Left lung (tissue), 10 donors: Measurements from ENCODE around the gene DDX49. TPM values are rescaled to one million over a fixed set of nuclear protein-coding genes. Genes with fewer than 3 reads are reported as not detected.

ENCODE experiments used
- ATAC-seq: fragments of 200-7000 bp; cut with Tn5 transposase; one replicate; pipeline ENCODE4 v1.9.1; 2020; ENCODE audit warnings: moderate library complexity
- DNase-seq, 4 donors: peaks; one replicate each; pipeline ENCODE4 v3.0.0-alpha.2; 2013 to 2020
- H3K27ac ChIP-seq, 2 donors: fragments of 200-600 bp; sonication (generic) in 1 of 2; one replicate each; pipeline versions ENCODE4 v1.5.0 to v1.8.0; 2020 to 2021
- H3K27me3 ChIP-seq, 2 donors: fragments of 200-600 bp; sonication (generic) in 1 of 2; one replicate each; pipeline versions ENCODE4 v1.5.0 to v1.8.0; 2020 to 2021
- H3K36me3 ChIP-seq, 2 donors: fragments of 200-600 bp; sonication (generic) in 1 of 2; one replicate each; pipeline versions ENCODE4 v1.5.0 to v1.8.0; 2020 to 2021
- H3K4me1 ChIP-seq, 2 donors: fragments of 200-600 bp; one replicate each; pipeline ENCODE4 v1.8.0; 2021
- H3K4me3 ChIP-seq, 2 donors: fragments of 200-600 bp; sonication (generic) in 1 of 2; one replicate each; pipeline versions ENCODE4 v1.5.0 to v1.8.0; 2020 to 2021; ENCODE audit warnings: mild to moderate bottlenecking in 1 of 2
- H3K9me3 ChIP-seq, 2 donors: fragments of 200-600 bp; sonication (generic) in 1 of 2; one replicate each; pipeline versions ENCODE4 v1.5.0 to v1.8.0; 2020 to 2021
- intact Hi-C, 2 donors: fragments of 100-400 bp; cut with DNase I; formaldehyde crosslinking; loops; one replicate each; pipeline versions ENCODE4 v1.11.2 to v1.14.2; 2022
- polyA plus RNA-seq, 6 donors: library from polyadenylated mRNA; unstranded; fragments of 120-200 nt; gene quantifications; one replicate each; pipeline ENCODE4 v1.2.1, GENCODE V29; 2013; ENCODE audit not compliant: insufficient read length in 6 of 6
- total RNA-seq, 2 donors: library from RNA; stranded (reverse); fragmentation: NEBNext Ultra II Directional; extraction: Animal tissue kit (Norgen Biotek cat#: 25700); gene quantifications; one replicate each; pipeline ENCODE4 v1.2.1, GENCODE V29; 2021
- TF ChIP-seq, protein P1 (sequence below), 2 donors: fragments of 200-600 bp; sonication (generic) in 1 of 2; IDR thresholded peaks; one replicate each; pipeline versions ENCODE4 v1.5.0 to v1.8.0; 2021; ENCODE audit warnings: antibody characterized with exemption in 2 of 2
- donor health status: DM: no; HTN: yes; CAD: no.
- donor health status: DM: no; HTN: no; CAD: no.

DDX49 gene
- total and polyA plus RNA-seq, 8 donors: 33.5 to 51.8 (median 42.4) TPM

DNA sequence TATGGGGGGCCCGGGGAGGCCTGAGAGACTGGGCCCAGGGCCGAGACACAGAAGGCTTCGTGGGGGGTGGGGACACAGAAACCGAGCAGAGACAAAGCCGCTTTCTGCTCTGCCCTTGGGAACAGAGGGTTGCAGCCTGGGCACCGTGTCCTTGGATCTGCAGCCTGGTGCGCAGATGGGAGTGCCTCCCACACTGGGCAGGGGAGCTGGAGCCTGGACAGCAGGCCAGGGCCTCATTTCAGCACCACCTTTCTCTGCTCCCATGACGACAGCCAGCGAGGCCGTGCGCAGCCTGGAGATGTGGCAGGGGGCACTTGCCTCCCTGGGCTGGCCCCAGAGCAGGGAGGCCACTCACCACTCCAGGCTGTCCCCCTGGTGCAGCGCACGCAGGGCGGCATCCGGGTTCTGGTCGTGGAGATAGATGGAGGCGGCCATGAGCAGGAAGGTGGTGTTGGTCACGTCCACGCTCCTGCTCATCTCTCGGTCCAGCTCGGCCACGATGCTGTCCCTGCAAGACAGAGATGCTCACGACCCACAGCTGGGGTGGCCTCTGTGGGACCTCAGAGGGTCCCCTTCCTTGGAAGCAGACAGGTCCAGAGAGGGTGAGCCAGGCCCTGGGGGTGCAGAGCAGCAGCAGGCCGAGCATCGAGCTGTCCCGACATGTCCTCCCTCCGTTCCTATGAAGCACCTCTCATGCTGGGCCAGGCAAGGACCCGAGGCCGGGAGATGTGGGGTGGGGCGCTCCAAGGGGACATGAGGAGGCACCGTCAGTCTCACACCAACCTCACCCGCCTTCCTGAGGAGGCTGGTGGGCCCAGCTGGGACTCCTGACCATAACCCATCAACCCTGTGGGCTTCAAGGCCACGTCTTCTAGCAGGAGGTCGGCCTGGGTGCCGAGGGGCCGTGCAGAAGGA, 12.7 kb upstream of the DDX49 start:
- TF ChIP-seq, protein P1, sequence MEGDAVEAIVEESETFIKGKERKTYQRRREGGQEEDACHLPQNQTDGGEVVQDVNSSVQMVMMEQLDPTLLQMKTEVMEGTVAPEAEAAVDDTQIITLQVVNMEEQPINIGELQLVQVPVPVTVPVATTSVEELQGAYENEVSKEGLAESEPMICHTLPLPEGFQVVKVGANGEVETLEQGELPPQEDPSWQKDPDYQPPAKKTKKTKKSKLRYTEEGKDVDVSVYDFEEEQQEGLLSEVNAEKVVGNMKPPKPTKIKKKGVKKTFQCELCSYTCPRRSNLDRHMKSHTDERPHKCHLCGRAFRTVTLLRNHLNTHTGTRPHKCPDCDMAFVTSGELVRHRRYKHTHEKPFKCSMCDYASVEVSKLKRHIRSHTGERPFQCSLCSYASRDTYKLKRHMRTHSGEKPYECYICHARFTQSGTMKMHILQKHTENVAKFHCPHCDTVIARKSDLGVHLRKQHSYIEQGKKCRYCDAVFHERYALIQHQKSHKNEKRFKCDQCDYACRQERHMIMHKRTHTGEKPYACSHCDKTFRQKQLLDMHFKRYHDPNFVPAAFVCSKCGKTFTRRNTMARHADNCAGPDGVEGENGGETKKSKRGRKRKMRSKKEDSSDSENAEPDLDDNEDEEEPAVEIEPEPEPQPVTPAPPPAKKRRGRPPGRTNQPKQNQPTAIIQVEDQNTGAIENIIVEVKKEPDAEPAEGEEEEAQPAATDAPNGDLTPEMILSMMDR (IDR thresholded peaks at IDR 0.05): no peak
- Histone ChIP-seq H3K36me3 (peaks cover 0 to 97% of the 10 kb centered on the region in 2 donors), H3K27me3 (no peaks in the 10 kb centered on the region), H3K27ac (no peak overlapping the region), H3K4me1 (no peaks in the 10 kb centered on the region), H3K4me3 (no peak overlapping the region), H3K9me3 (no peaks in the 10 kb centered on the region)
- ATAC-seq: no peak
- intact Hi-C loops: no loop called here
- no peak for DNase-seq

DNA sequence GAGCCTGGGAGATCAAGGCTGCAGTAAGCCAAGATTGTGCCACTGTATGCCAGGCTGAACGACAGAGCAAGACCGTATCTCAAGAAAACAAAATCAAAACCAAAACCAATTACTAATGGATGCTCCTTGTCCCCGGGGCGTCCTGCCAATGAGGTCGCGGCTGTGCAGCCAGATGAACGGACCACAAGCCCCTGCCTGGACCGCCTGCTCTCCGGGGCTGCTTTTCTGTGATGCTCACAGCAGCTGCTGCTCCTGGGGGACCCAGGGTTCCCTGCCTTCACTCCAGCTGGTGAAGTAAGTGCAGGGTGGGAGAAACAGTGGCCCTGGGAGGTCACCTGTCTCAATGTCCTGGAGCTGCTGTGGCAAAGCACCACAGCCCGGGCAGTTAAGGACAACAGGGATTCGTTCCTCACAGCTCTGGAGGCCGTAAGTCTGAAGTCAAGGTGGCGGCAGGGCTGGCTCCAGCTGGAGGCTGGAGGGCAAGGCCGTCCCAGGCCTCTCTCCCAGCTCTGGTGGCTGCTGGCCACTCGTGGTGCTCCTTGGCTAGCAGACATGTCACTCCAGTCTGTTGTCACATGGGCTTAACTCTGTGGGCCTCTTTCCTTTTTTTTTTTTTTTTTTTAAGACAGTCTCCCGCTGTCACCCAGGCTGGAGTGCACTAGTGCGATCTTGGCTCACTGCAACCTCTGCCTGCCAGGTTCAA, 10.4 kb upstream of the DDX49 start:
- intact Hi-C loops: no loop called here
- Histone ChIP-seq H3K36me3 (peaks cover 0 to 100% of the 10 kb centered on the region in 2 donors), H3K27me3 (no peaks in the 10 kb centered on the region), H3K27ac (no peak overlapping the region), H3K4me3 (no peak overlapping the region), H3K9me3 (no peaks in the 10 kb centered on the region), H3K4me1 (no peaks in the 10 kb centered on the region)
- TF ChIP-seq, protein P1 (IDR thresholded peaks at IDR 0.05): no peak
- ATAC-seq: no peak
- no peak for DNase-seq

DNA sequence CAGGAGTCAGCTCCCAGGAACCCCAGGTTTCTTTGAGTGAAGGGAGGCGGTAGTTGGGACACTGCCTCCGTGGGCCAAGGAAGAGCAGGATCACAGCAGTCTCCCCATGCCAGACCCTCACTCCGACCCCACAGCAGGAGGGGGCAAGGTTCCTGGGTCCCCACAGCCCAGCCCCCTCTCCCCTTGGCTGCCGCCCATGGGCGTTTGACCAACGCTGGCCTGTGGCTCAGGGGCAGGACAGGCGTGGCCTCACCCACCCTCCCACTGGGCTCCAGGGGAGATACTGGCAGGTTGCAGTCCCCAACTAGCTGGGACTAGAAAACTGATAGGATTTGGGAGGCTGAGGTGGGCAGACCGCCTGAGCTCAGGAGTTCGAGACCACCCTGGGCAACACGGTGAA, 9.5 kb upstream of the DDX49 start:
- Histone ChIP-seq H3K27ac (no peak overlapping the region), H3K4me3 (no peak overlapping the region), H3K9me3 (no peaks in the 10 kb centered on the region), H3K27me3 (no peaks in the 10 kb centered on the region), H3K36me3 (peaks cover 0 to 100% of the 10 kb centered on the region in 2 donors), H3K4me1 (no peaks in the 10 kb centered on the region)
- DNase-seq: no peak
- TF ChIP-seq, protein P1 (IDR thresholded peaks at IDR 0.05): no peak
- no peak for ATAC-seq
- intact Hi-C loops: no loop called here

DNA sequence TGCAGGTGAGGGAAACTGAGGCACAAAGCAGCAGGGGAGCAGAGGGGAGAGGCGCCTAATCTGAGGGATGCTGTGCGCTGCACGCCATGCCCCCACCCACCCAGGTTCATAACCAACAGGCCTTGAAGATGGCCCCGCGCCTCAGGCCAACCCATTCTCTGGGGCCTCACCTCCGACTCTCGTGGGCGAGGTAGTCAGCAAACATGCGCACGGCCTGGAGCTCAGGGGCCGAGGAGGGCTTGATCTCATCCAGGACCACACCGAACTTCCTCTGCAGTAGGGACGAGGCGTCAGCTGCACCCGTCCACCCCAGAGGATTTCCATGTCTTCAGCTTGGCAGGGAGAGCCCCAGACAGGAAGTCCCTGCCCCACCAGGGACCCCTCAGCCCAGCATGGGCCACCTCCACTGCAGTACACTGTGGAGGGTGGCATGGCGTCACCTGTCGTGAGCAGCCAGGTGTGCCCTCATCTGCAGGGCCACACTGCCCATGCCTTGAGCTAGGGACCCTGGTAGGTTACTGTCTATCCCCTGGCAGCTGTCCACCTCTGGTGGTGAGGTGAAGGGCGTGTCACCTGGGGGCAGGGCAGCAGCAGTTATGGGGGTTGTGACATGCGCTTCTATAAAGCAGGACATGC, 8.6 kb upstream of the DDX49 start:
- Histone ChIP-seq H3K9me3 (no peaks in the 10 kb centered on the region), H3K27me3 (no peaks in the 10 kb centered on the region), H3K4me1 (peaks cover 0 to 6% of the 10 kb centered on the region in 2 donors), H3K4me3 (no peak overlapping the region), H3K27ac (no peak overlapping the region), H3K36me3 (peaks cover 0 to 100% of the 10 kb centered on the region in 2 donors)
- no peak for ATAC-seq
- intact Hi-C loops: no loop called here
- TF ChIP-seq, protein P1 (IDR thresholded peaks at IDR 0.05): no peak
- DNase-seq: no peak

DNA sequence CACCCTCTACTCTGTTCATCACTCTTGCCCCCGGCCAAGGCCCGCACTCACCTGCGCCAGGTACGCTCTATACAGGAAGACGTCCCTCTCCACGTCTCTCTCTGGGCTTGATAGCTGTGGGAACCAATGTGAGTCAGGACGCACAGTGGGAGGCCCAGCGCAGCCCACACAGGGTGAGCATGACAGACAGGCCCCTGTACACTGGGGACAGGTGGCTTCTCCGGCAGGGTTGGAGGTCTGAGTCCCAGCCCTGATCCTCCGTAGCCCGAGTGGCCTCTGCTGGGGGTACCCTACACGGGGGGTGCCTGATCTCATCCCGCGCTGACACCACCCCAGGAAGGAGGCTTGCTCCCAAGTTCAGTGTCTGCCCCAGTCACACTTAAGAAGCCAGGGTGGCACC, 6.6 kb upstream of the DDX49 start:
- intact Hi-C loops: no loop called here
- Histone ChIP-seq H3K9me3 (no peaks in the 10 kb centered on the region), H3K4me1 (peaks cover 5 to 25% of the 10 kb centered on the region in 2 donors), H3K4me3 (no peak overlapping the region), H3K36me3 (peaks cover 0 to 87% of the 10 kb centered on the region in 2 donors), H3K27me3 (no peaks in the 10 kb centered on the region), H3K27ac (no peak overlapping the region)
- ATAC-seq: no peak
- TF ChIP-seq, protein P1 (IDR thresholded peaks at IDR 0.05): no peak
- no peak for DNase-seq
